ENCODE measurements around the gene BCAS1.

BCAS1 gene

GRCh38 chr20:53945478-53945877 is 124.9 kb downstream of the BCAS1 start:
- no peak for DNase-seq (ENCODE audit: low read depth)
- no peak for TF ChIP-seq CTCF (IDR thresholded peaks at IDR 0.05; ENCODE audit: insufficient read depth, low read depth, low read length, missing control alignments)
- H3K4me3 ChIP-seq (ENCODE audit: low read length) = no peak overlapping the region

- DNase-seq (ENCODE audit: low read depth) = no peak
- no peak overlapping the region for H3K4me3 ChIP-seq (ENCODE audit: low read length)
- no peak for TF ChIP-seq CTCF (IDR thresholded peaks at IDR 0.05; ENCODE audit: insufficient read depth, low read depth, low read length, missing control alignments)
These were observed 125.6 kb downstream of the BCAS1 start for GRCh38 chr20:53944796-53945195.

GRCh38 chr20:53943522-53944291 is 126.7 kb downstream of the BCAS1 start:
- H3K4me3 ChIP-seq (ENCODE audit: low read length) = no peak overlapping the region
- peak; percentile 52 for TF ChIP-seq CTCF (IDR thresholded peaks at IDR 0.05; ENCODE audit: insufficient read depth, low read depth, low read length, missing control alignments)
- DNase-seq (ENCODE audit: low read depth) = peak; percentile 32

- DNase-seq (ENCODE audit: low read depth) = no peak
- TF ChIP-seq CTCF (IDR thresholded peaks at IDR 0.05; ENCODE audit: insufficient read depth, low read depth, low read length, missing control alignments) = no peak
- no peak overlapping the region for H3K4me3 ChIP-seq (ENCODE audit: low read length)
These were observed 127.4 kb downstream of the BCAS1 start for GRCh38 chr20:53942973-53943372.

- H3K4me3 ChIP-seq (ENCODE audit: low read length) = no peak overlapping the region
- TF ChIP-seq CTCF (IDR thresholded peaks at IDR 0.05; ENCODE audit: insufficient read depth, low read depth, low read length, missing control alignments) = no peak
- no peak for DNase-seq (ENCODE audit: low read depth)
These were observed 128.0 kb downstream of the BCAS1 start for GRCh38 chr20:53942472-53942816.

GRCh38 chr20:53941680-53942471 is 128.5 kb downstream of the BCAS1 start:
- TF ChIP-seq CTCF (IDR thresholded peaks at IDR 0.05; ENCODE audit: insufficient read depth, low read depth, low read length, missing control alignments) = no peak
- DNase-seq (ENCODE audit: low read depth) = peak; percentile 72
- H3K4me3 ChIP-seq (ENCODE audit: low read length) = no peak overlapping the region
